Panc1 (cell line): ENCODE measurements around the gene ATP8B1. TPM values are rescaled to one million over a fixed set of nuclear protein-coding genes. Genes with fewer than 3 reads are reported as not detected.

Experiments used
- ATAC-seq: fragments of 200-7000 bp; cut with Tn5 transposase; 2 replicates; pipeline ENCODE4 v1.9.1; 2020; ENCODE audit warnings: mild to moderate bottlenecking, moderate library complexity
- BruUV-seq: library from RNA; stranded (reverse); fragments of 400-500 nt; replicated peaks from 2 replicates; lab custom pipeline; 2021; lab: Mats Ljungman, UMichigan
- CTCF ChIA-PET: fragments of 300-600 bp; sonication (Branson Sonifier 250); formaldehyde crosslinking; loops from one replicate; lab custom pipeline; 2022; ENCODE audit warnings: antibody characterized with exemption; lab: Charles Lee
- POLR2A ChIA-PET: fragments of 300-600 bp; sonication (Branson Sonifier 250); formaldehyde crosslinking; loops from one replicate; lab custom pipeline; 2022; ENCODE audit warnings: antibody characterized with exemption; lab: Charles Lee
- DNase-seq: peaks from one replicate; pipeline ENCODE4 v3.0.0-alpha.2; 2010; ENCODE audit warnings: low read depth, low spot score
- H3K27ac ChIP-seq: 2 replicates; pipeline ENCODE4 v1.5.1; 2011; ENCODE audit warnings: mild to moderate bottlenecking, low read length, inconsistent platforms
- H3K27me3 ChIP-seq: fragments of 200-500 bp; sonication (Bioruptor generic); 2 replicates; pipeline ENCODE4 v1.6.0; 2014; ENCODE audit warnings: low read length, inconsistent platforms; ENCODE audit not compliant: control insufficient read depth, insufficient read depth
- H3K36me3 ChIP-seq: fragments of 200-500 bp; sonication (Bioruptor generic); 2 replicates; pipeline ENCODE4 v1.5.1; 2014; ENCODE audit warnings: inconsistent platforms, mild to moderate bottlenecking, low read length, moderate library complexity; ENCODE audit not compliant: control insufficient read depth, insufficient read depth
- H3K4me1 ChIP-seq: 2 replicates; pipeline ENCODE4 v1.5.1; 2011; ENCODE audit warnings: inconsistent platforms, mild to moderate bottlenecking, low read length, moderate library complexity; ENCODE audit not compliant: control insufficient read depth, insufficient read depth
- H3K4me3 ChIP-seq, 2 experiments: 2 replicates each; pipeline ENCODE4 v1.5.1; 2011 to 2012; ENCODE audit warnings: low read depth in 2 of 2, low read length in 2 of 2, mild to moderate bottlenecking in 2 of 2, inconsistent platforms in 1 of 2, moderate library complexity in 1 of 2
- H3K9me3 ChIP-seq: fragments of 200-500 bp; sonication (Bioruptor generic); 2 replicates; pipeline ENCODE4 v1.5.1; 2014; ENCODE audit warnings: low read depth, mild to moderate bottlenecking, inconsistent platforms, low read length, moderate library complexity; ENCODE audit not compliant: control insufficient read depth, insufficient read depth
- CTCF ChIP-seq: fragments of 450-650 bp; IDR thresholded peaks from 2 replicates; pipeline ENCODE4 v1.5.1; 2017; ENCODE audit warnings: mild to moderate bottlenecking
- POLR2AphosphoS5 ChIP-seq: IDR thresholded peaks from 2 replicates; pipeline ENCODE4 v1.6.1; 2012; ENCODE audit warnings: mild to moderate bottlenecking, low read depth, low read length, moderate library complexity
- REST ChIP-seq, 2 experiments: IDR thresholded peaks; 2 replicates each; pipeline ENCODE4 v1.6.1; 2011 to 2012; ENCODE audit warnings: low read depth in 2 of 2, control low read depth in 1 of 2, low read length in 1 of 2, mild to moderate bottlenecking in 1 of 2, moderate library complexity in 1 of 2; ENCODE audit not compliant: insufficient read depth in 1 of 2
- SIN3A ChIP-seq: IDR thresholded peaks from 2 replicates; pipeline ENCODE4 v1.6.1; 2012; ENCODE audit warnings: low read depth, mild to moderate bottlenecking, low read length, moderate library complexity, borderline replicate concordance; ENCODE audit not compliant: insufficient read depth
- TCF7L2 ChIP-seq: IDR thresholded peaks from 2 replicates; pipeline ENCODE4 v1.6.1; 2011; ENCODE audit warnings: mild to moderate bottlenecking, low read depth, low read length, inconsistent platforms
- in situ Hi-C: cut with HindIII; loops from 2 replicates; pipeline ENCODE4 v1.10.0; 2016; ENCODE audit warnings: low sequenced_read_pairs, low pct_unique_long_range_greater_than_20kb
- intact Hi-C: fragments of 100-400 bp; cut with micrococcal nuclease; formaldehyde crosslinking; loops from one replicate; pipeline ENCODE4 v1.10.0; 2022; ENCODE audit not compliant: unreplicated experiment
- total RNA-seq: library from RNA; stranded (reverse); gene quantifications from one replicate; pipeline ENCODE4 v1.2.1, GENCODE V29; 2021; ENCODE audit not compliant: unreplicated experiment

ATP8B1 gene
- total RNA-seq, 1 experiment from 2014 or later: 12.5 TPM

- Histone ChIP-seq H3K9me3 (no peaks in the 10 kb centered on the region), H3K27me3 (no peaks in the 10 kb centered on the region), H3K36me3 (no peaks in the 10 kb centered on the region), H3K4me3 (no peak overlapping the region), H3K4me1 (peaks cover 35% of the 10 kb centered on the region), H3K27ac (no peak overlapping the region; the same call in 1 of the 2 replicates)
- CTCF ChIA-PET: no interaction called here
- no peak for TF ChIP-seq CTCF
- TF ChIP-seq POLR2AphosphoS5: no peak
- TF ChIP-seq SIN3A: no peak
- TF ChIP-seq TCF7L2: no peak
- TF ChIP-seq REST (IDR thresholded peaks at IDR 0.05; ENCODE audit: insufficient read depth in 1 of 2, low read depth in 2 of 2, low read length in 1 of 2): no peak
- DNase-seq: no peak
- in situ Hi-C loops: no loop called here
- intact Hi-C loops: no loop called here
- ATAC-seq: no peak
- POLR2A ChIA-PET: no interaction called here
- BruUV-seq: no TSS peak
Observed at GRCh38 chr18:57784801-57785114, 18.4 kb downstream of the ATP8B1 start.

GRCh38 chr18:57784034-57784800 is 18.9 kb downstream of the ATP8B1 start:
- ATAC-seq: no peak
- intact Hi-C loops (no loop called here), in situ Hi-C loops (no loop called here)
- peak overlapping the region; percentile 20; the same call in 1 of the 2 replicates for H3K27ac ChIP-seq
- BruUV-seq: no TSS peak
- no peak for TF ChIP-seq SIN3A
- TF ChIP-seq REST (IDR thresholded peaks at IDR 0.05; ENCODE audit: insufficient read depth in 1 of 2, low read depth in 2 of 2, low read length in 1 of 2): no peak
- no peak for TF ChIP-seq CTCF
- no peak for TF ChIP-seq TCF7L2
- TF ChIP-seq POLR2AphosphoS5: no peak
- DNase-seq: no peak
- ChIA-PET POLR2A (interaction anchor here (0.6 kb wide), 1 partner anchor 31 kb away, joined by 8 read pairs; no protein-coding TSS in a partner anchor), CTCF (no interaction called here)
- H3K9me3 ChIP-seq: no peaks in the 10 kb centered on the region
- H3K4me1 ChIP-seq: peaks cover 30% of the 10 kb centered on the region
- no peak overlapping the region for H3K4me3 ChIP-seq
- no peaks in the 10 kb centered on the region for H3K36me3 ChIP-seq
- H3K27me3 ChIP-seq: no peaks in the 10 kb centered on the region
